NCI-H446 treated with DMSO at 0.1 percent for 48 hours (cell line): ENCODE measurements around the gene NBEAL2.
A peak's percentile ranks its signal among the peaks of the same experiment; 100 is the strongest.

Source experiments
- DNase-seq: peaks from one replicate; lab custom pipeline; 2025; lab: John Stamatoyannopoulos, UW

NBEAL2 gene, protein sequence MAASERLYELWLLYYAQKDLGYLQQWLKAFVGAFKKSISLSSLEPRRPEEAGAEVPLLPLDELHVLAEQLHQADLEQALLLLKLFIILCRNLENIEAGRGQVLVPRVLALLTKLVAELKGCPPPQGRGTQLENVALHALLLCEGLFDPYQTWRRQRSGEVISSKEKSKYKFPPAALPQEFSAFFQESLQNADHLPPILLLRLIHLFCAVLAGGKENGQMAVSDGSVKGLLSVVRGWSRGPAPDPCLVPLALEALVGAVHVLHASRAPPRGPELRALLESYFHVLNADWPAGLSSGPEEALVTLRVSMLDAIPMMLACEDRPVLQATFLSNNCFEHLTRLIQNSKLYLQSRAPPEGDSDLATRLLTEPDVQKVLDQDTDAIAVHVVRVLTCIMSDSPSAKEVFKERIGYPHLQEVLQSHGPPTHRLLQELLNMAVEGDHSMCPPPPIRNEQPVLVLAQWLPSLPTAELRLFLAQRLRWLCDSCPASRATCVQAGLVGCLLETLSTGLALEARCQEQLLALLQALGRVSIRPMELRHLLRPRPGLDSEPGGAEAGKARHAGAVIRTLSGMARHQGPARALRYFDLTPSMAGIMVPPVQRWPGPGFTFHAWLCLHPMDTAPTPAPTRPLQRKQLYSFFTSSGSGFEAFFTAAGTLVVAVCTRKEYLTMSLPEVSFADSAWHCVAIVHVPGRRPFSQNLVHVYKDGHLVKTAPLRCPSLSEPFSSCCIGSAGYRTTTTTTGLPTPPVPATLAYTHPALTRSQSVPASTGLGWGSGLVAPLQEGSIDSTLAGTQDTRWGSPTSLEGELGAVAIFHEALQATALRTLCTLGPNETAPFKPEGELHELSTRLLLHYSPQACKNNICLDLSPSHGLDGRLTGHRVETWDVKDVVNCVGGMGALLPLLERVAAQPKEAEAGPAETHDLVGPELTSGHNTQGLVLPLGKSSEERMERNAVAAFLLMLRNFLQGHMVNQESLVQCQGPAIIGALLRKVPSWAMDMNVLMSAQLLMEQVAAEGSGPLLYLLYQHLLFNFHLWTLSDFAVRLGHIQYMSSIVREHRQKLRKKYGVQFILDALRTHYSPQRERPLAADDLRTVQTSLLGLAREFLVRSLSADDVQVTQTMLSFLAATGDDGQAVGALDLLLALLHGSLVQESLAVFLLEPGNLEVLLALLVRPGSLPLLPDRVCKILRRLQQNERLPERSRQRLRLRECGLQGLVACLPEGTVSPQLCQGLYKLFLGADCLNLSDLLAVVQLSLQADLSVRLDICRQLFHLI (N-terminal part only)

DNA sequence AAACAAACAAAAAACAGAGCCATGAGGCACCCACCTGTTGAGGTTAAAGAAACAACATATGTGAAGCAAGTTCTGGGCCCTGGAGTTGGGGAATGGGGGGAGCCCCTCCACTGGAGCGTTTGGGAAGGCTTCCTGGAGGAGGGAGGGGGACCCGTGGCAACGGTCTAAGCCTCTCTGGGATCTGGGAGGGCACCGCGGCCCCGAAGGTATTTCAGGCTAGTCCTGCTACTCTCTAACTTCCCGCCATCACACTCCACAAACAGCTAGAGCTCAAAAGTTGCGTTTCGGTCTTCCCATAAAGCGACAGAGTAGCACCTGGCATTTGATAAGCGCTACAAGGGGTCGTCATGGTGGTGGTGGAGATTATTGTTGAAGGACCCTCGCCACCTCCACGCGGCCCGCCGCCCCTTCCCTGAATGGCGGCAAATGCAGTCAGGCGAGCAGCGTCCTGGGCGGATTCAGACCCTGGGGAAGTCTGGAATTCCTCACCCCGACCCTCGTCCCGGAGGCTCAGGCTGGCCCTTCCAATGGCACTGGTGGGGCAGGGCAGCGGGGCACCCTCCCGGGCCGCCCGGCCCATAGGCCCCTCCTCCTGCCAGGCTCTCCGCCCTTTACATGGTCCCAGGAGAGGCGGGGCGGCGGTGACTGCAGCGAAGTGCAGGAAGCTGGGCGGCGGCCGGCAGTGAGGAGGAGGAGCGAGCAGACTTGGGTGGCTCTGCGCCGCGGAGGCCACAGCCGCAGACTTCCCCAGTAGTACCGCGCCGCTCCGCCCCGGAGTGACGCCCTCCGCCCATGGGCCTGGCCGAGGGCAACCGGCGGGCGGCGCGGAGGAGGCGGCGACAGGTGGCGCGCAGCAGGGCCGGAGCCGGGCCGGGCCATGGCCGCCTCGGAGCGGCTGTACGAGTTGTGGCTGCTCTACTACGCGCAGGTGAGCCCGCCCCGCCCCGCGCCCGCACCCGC, at the start of gene NBEAL2:
Gene NBEAL2 (plus strand): TSS at position 682 of the 960 bp plus-strand sequence. CDS start 196 bp downstream, at position 878.
- DNase-seq = peak; percentile 75

DNA sequence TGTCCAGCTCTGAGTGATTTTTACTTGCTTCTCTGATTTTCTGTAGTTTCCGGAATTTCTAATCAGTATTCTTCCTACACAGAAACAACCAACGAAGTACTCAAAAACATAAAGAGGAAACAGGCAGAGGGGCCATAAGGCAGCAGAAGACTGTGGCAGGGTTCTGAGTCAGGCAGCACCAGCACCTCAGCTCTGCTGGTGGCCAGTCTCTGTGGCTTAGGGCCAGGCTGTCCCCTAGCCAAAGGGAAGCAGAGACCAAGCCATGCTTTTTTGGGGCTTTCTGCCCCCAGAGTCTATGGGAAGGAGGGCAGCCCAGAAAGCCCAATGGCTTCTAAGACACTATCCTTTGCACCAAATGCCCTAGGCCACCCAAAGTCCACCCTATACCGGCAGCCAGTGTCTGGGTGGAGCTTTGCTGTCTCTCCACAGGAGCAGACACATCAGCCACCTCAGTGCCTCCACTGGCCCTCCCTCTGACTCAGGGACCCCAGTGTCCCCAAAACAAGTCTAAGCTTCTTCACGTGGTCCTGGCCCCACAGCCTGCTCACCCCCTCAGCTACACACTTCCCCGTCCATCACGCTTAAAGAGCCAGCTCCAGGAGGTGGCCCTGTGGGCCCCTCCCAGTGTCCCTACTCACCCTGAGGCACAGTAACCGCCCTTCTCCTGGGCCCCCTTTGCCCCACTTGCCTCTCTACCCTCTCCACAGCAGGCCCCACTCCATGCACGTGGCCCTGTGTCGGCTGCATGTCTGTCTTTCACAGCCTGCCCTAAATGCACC, 49.1 kb upstream of the NBEAL2 start:
- no peak for DNase-seq

DNA sequence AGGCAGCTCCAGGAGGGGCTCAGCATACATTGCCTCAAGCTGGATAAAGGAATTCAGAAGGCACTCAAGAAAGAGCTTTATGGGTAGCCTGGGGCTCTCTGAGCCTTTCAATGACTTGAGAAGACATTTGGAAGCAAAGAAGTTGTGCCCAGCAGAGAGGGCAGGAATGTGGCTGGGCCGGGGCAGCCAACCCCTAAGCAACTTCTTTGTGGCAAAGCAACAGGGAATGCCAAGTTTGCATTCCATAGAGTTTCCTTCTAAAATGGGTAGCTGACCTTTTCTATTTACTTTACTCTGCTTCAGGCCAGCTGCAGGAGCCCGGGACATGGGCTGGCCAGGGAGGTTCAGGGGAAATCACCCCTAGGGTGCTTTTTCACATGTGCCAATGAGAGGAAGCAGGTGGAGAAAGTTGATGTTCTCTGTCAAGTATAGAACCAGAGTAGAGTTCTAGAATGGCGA, 48.5 kb upstream of the NBEAL2 start:
- no peak for DNase-seq

DNA sequence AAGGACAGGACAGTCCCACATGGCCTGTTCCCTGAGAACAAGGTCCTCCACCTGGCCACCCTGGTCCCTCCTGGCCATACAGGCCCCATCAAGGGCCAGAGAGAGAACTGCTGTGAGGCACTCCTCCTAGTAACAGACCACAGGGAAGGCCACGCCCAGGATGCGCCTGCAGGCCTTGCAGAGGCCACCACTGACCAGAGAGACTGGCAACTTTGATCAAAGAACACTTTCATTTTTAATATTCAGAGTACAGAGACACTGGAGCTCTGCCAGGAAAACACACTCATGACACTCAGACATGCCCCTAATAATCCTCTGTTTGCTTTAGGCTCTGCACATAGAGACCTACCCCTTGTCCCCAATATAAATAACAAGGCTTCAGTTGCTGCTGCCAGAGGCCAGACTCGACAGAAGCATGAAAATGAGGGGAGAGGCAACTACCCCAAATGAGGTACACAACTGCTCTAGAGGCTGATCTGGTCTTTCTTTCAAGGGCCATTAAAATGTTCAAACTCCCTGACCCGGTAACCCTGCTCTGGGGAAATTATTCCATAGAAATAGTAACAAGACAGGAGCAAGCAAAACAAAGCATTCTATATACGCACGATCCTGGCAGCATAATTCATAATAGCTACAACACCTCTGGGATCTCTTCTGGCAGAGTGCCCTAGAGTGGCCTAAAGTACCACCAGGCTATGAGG, 47.7 kb upstream of the NBEAL2 start:
- DNase-seq = no peak

DNA sequence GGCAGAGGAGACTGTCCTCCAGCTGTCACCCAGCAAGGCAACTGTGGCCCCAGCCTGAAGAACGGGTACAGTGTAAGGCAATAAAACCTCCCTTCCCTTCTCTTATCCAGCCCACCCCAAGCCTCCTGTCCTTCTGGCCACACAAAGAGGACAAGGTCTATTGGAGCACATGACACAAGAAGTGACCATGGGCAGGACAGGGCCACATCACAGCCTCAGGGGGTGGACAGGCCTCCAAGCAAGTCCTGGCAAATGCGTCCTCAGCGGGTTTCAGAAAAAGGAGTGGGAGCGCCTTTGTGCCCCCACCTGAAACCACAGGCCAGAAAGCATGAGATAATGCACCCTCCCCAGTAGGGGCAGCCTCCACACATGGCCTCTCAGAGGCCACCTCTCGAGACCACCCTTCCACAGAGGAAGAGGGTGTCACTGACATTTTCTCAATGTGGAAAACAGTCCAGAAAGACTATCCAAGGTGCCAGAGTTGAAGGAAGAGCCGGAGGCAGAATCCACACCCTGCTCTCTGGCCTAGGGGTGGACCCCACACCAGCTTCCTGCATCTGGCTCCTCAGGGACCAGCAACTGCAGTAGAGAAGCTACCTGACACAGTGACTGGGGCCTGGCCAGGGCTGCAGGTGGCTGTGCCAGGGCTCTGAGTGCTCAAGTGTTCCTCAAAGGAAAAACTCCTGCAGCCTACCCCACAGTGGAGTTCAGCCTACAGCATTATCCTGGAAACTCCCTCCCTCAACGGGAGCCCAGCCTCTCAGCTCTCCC, 46.8 kb upstream of the NBEAL2 start:
- no peak for DNase-seq

DNA sequence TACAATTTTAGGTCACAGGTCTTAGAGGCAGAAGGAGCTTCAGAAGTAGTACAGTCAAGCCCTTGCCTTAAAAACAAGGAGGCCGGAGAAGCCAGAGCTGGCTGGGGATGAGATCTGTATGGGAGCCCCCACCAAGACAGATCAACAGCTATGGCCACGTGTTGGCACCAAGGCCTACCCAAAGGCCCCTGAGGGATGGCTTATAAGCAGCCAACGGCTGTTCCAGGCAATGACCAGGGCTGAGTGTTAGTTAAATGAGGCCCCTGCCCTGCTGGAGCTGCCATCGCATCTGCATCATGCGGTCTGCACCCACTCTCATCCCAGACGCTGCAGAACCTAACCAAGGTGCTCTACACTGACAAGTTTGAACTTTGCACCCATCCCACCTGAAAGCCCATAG, 46.2 kb upstream of the NBEAL2 start:
- DNase-seq = no peak

DNA sequence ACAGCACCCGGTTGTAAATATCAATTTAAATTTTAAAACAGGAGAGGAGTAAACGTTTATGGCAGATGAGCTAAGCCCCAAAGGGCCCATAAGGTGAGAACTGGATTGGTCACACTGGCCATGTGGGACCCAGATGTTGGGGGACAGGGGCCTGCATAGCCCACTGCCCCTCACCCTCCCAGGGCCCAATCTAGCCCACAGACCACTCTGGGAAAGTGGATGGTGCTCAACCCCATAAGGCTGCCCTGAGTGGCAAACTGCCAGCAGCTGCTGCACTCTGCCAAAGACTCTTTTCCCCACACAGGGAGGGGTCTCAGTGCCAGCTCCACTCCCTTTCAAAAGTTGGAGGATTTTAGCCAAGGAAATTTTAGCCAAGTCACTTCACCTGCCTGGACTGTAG, 45.4 kb upstream of the NBEAL2 start:
- DNase-seq = peak; percentile 22

DNA sequence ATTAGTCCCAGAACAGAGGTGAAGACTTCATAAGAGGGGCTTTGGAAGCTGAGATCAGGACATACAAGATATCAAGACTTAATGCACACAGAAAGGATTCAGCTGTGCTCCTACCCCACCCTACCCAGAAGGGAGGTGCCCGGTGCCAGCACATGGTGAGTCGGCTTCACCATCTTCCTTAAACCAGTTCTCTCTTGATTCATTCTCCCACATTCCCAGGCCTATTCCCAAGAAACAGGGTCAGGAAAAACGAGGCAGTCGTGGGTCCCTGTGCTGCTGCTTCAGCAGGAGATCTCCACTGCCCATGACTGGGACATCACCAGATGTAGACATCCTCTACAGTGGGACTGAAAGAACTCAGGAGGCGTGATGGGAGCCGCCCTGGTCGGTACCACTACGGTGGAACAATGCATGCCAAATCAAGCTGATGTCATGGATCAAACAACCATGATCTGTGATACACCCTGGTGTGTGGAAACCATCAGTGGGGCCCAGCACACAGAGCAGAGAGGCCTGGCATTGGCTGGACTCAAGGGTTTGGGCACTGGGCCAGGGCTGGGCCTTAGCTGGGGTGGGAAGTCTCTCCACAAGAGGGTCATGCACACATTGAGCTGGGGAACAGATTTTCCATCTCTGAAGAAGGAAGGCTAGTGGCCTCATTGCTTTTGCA, 44.8 kb upstream of the NBEAL2 start:
- DNase-seq = no peak

DNA sequence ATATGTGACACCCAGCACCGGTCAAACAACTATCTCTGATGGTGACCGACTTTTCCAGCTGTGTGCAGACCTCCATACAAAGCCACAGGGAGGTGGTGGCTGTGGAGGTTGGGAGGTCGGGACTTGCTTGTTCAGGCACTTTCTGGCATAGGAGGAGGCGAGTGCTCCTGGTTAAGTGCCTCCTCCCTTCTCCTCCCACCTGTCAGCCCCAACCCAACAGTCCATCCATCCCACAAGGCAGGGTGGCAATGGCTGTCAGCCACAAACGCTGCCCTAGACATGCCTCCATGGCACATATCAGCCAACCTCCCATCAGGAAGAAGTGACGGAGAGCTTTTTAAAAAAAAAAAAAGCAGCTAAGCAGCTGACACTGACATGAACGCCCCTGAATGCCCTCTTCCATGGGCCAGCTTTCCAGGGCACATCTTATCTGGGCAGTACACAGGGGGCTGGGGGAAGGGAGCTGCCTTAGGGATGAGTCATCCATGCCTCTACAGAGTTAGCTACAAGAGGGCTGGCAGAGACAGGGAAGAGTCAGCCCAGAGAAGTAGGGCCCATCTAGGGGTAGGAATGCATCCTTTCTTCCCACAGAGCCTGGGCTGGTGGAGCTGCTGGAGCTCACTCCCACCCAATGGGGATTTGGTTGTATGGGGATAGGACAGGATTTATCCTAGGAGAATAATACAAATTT, 44.2 kb upstream of the NBEAL2 start:
- DNase-seq = peak; percentile 40

DNA sequence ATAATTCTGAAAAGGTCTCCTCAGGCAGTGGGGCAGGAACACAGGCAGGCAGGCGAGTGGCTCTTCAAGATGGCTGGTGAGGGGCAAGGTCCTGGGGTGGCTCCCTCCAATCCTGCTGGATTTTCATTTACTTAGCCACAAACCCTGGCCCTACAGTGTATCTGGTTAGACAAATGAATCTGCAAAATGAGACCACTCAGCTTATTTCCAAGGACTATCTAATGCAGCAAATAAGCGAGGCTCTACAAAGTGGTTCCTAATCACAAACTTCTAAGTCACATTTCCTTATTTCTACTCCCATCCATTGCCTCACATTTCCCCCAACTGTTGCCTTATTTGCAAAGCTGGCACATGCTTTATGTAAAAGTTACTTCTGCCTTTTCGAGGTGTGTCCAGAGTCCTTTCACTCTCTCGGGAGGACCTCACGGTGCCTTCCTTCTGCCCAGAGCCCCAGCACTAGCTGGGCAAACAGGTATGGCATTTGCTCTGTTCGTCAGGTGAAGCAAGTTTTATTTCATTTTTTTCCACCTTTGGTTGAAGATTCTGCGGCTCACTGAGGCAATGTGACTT, 43.4 kb upstream of the NBEAL2 start:
- DNase-seq = no peak

DNA sequence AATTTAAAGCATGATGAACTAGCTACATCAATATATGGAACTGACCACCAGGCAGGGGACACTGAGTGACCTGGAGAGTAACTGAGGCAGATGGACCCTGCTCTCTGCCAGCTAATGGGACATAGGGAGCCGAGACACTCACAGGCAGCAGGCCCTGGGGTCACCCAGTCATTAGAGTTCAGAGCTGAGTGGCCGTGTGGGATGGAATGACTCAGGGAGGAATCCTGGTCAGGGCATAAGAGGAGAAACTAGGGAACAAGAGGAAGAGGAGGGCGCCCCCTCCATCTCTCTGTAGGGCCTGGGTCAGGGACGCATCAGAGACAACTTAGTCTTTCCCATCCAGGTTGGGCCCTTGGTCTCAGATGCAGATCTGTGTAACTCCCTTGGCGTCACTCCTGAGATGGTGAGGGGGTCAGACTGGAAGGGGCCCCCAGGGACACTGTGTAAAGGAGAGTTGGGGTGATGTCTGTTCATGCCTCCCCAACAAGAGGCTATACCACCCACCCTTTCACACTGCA, 42.7 kb upstream of the NBEAL2 start:
- DNase-seq = no peak

DNA sequence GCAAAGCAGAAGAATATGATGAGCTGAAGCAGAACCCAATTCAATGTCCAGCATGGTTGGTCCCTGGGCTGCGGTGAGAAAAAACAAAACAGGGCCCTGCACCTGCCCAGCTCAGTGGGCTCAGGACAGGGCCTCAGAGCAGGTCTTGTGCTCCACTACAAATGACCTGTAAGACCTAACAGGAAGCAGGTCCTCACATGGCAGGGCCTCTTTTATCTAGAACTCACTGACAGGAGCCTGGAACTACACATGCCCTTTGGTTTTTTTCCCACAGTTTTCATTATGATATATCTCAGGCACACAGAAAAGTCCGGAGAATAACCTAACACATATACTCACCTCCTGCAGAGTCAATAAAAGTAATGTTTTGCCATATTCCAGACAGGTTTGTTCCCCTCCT, 41.3 kb upstream of the NBEAL2 start:
- DNase-seq = no peak

DNA sequence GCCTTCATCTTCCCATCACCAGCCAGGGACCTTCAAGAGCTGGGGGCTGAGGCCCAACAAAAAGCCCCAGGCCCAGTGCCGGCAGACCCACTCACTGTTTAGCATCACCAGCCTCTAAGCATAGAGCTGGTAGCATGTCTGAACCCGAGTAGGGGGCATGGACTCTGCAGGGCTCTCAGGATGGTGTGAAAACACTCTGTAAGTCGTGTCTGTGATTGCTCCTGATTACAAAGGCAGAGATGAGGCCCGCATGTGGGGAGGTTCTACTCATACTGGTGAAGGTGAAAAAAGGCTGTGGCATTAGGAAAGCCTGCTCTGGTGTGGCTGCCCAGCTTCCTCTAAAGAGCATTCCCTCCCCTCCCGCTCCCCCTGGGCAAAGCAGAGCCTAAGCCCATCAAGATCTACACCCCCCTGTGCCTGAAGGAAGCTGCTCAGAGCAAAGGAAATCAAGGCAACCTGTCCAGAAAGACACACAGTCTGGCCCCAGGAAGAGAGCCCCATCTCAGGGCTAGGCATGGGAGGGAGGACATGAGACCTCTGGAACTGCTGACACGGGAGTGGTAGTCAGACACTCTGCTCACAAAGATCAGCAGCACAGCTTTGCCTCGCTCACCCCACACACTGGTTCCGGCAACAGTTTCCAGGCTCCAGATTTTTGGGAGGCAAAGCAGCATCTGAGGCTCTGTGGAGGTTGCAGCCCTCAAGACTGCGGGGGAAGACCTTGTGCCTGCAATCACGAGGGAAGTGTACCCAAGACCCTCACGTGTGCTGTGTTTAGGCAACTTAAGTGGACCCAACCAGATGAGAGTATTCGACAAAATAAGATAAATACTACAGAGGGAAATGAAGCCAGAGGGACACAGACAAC, 39.7 kb upstream of the NBEAL2 start:
- DNase-seq = no peak

DNA sequence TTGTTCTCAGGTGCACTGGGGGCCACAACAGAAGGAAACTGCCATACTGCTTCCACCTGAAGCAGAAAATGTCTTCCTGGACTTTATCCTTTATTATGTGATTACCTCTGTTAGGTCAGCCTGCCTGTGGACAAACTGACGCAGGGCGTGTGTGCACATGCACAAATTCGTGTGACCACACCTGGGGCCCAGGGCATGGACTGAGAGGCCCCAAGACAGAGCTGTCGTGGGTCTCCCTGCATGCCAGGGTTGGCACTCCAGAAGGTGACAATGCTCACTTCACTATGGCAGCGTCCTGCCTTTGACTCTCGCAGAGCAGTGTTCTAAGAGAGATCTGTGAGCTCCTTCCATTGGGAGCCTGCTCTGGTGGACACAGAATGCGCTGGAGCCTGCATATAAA, 37.4 kb upstream of the NBEAL2 start:
- no peak for DNase-seq

DNA sequence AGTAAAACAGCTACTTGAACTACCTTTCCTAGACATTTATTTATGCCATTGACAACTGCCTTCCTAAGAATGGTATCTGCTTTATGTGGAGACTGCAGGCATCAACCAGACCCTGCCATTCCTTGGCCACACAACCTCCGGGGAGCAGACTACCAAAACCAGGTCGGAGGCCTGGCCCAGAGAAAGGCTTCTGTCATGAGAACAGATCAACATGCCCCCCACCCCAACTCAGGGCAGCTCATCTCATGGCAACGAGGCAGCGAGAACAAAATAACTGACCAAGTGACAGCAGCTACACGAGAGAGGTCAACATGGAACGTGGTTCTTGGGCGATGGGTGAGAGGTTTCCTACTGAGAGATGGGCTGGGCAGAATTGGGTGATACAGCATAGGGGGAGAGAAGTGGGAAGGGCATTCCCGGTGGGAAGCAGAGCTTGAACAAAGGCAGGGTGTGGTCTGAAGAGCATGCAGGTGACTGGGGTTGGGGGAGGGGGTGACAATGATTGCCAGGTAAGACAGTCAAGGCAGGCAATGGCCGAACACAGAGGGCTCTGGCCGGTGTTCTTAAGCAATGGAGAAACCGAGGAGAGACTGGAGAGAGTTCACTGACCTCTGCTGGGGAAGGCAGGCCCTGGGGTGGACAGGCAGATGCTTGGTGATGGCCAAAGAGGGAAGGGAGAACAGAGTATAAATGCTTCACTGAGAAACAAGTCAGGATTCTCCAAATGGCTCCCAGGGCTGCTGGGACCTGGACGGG, 36.8 kb upstream of the NBEAL2 start:
- no peak for DNase-seq
